ENCODE measurements around the gene TIA1. TPM values are rescaled to one million over a fixed set of nuclear protein-coding genes. Genes with fewer than 3 reads are reported as not detected.
"Not testable (repeated sequence)": the region's sequence is repeated elsewhere in the genome, so short reads cannot be mapped to it uniquely, and the experiment has no call there.

The TIA1 gene
- 100 to 1,000 TPM in 3 of 6 donors, 10 to 100 TPM in 3; 51.4 to 292 (median 101) TPM for total RNA-seq

- no peaks in the 10 kb centered on the region for H3K36me3 ChIP-seq
- peak within 1 kb of the TSS; percentile 94 to 98 (median 97) for H3K27ac ChIP-seq
- no peaks in the 10 kb centered on the region for H3K27me3 ChIP-seq
- H3K4me3 ChIP-seq: peak within 1 kb of the TSS; percentile 63 to 95 (median 79)
- TF ChIP-seq EP300 (IDR thresholded peaks at IDR 0.05) (no peak), CTCF (IDR thresholded peaks at IDR 0.05) (peak in 1 of 6 experiments; percentile 20), POLR2A (IDR thresholded peaks at IDR 0.05) (peak in 3 of 4 donors; percentile 79 to 82 (median 80)), POLR2AphosphoS5 (IDR thresholded peaks at IDR 0.05) (peak; percentile 77 to 83)
- peak; percentile 99 for ATAC-seq (ENCODE audit: low FRiP score in 2 of 2)
- H3K9me3 ChIP-seq: no peaks in the 10 kb centered on the region
- peak; percentile 95 to 99 for DNase-seq
- H3K4me1 ChIP-seq: peaks cover 25 to 35% (median 31%) of the 10 kb centered on the region in 4 donors
- 0 to 1% methylated on average over 44 to 47 of the region's 47 CpGs for WGBS, 2 donors
Measured at GRCh38 chr2:70248181-70248847, at the start of gene TIA1. TSS of gene TIA1 (minus strand) at chr2:70248628. CDS start at chr2:70248430, 198 bp downstream.

GRCh38 chr2:70297828-70298227 is 49.4 kb upstream of the TIA1 start:
- H3K4me3 ChIP-seq; ATAC-seq (ENCODE audit: low FRiP score in 2 of 2); H3K9me3 ChIP-seq; H3K27ac ChIP-seq; H3K27me3 ChIP-seq; DNase-seq: not testable (repeated sequence)
- H3K36me3 ChIP-seq: peaks cover 0 to 24% (median 15%) of the 10 kb centered on the region in 4 donors
- 88 to 89% methylated on average over 4 of the region's 4 CpGs for WGBS, 2 donors
- H3K4me1 ChIP-seq: peaks cover 8 to 26% (median 11%) of the 10 kb centered on the region in 4 donors

- H3K4me3 ChIP-seq: no peak overlapping the region
- H3K27ac ChIP-seq: no peak overlapping the region
- no peaks in the 10 kb centered on the region for H3K27me3 ChIP-seq
- H3K9me3 ChIP-seq: no peaks in the 10 kb centered on the region
- ATAC-seq (ENCODE audit: low FRiP score in 2 of 2): no peak
- H3K4me1 ChIP-seq: no peaks in the 10 kb centered on the region
- TF ChIP-seq POLR2AphosphoS5 (IDR thresholded peaks at IDR 0.05) (no peak), POLR2A (IDR thresholded peaks at IDR 0.05) (no peak), CTCF (IDR thresholded peaks at IDR 0.05) (no peak), EP300 (IDR thresholded peaks at IDR 0.05) (no peak)
- H3K36me3 ChIP-seq: peaks cover 32 to 95% (median 72%) of the 10 kb centered on the region in 4 donors
- 89 to 92% methylated on average over 5 of the region's 5 CpGs for WGBS, 2 donors
- DNase-seq: no peak
Measured at GRCh38 chr2:70283500-70284191, 35.2 kb upstream of the TIA1 start.

GRCh38 chr2:70282439-70282838 is 34.0 kb upstream of the TIA1 start:
- no peak for TF ChIP-seq POLR2AphosphoS5 (IDR thresholded peaks at IDR 0.05)
- no peak for TF ChIP-seq EP300 (IDR thresholded peaks at IDR 0.05)
- TF ChIP-seq POLR2A (IDR thresholded peaks at IDR 0.05): no peak
- no peak for TF ChIP-seq CTCF (IDR thresholded peaks at IDR 0.05)
- Histone ChIP-seq H3K27ac (no peak overlapping the region), H3K27me3 (no peaks in the 10 kb centered on the region), H3K9me3 (no peaks in the 10 kb centered on the region), H3K4me1 (no peaks in the 10 kb centered on the region), H3K4me3 (no peak overlapping the region), H3K36me3 (peaks cover 28 to 95% (median 61%) of the 10 kb centered on the region in 4 donors)
- ATAC-seq (ENCODE audit: low FRiP score in 2 of 2) (no peak), DNase-seq (no peak)
- 78 to 79% methylated on average over 5 of the region's 5 CpGs for WGBS, 2 donors

- no peaks in the 10 kb centered on the region for H3K9me3 ChIP-seq
- DNase-seq: no peak
- H3K4me1 ChIP-seq: no peaks in the 10 kb centered on the region
- no peak for ATAC-seq (ENCODE audit: low FRiP score in 2 of 2)
- WGBS, 2 donors: 88 to 96% methylated on average over 2 of the region's 2 CpGs
- no peak overlapping the region for H3K4me3 ChIP-seq
- H3K36me3 ChIP-seq: peaks cover 25 to 95% (median 59%) of the 10 kb centered on the region in 4 donors
- TF ChIP-seq EP300 (IDR thresholded peaks at IDR 0.05) (no peak), POLR2A (IDR thresholded peaks at IDR 0.05) (no peak), CTCF (IDR thresholded peaks at IDR 0.05) (no peak), POLR2AphosphoS5 (IDR thresholded peaks at IDR 0.05) (no peak)
- H3K27me3 ChIP-seq: no peaks in the 10 kb centered on the region
- no peak overlapping the region for H3K27ac ChIP-seq
Measured at GRCh38 chr2:70280242-70280798, 31.9 kb upstream of the TIA1 start.
